Right forelimb (tissue), 1 donor: ENCODE measurements around the gene ADRA2B.
"Not testable (repeated sequence)": the region's sequence is repeated elsewhere in the genome, so short reads cannot be mapped to it uniquely, and the experiment has no call there.

Source experiments
- DNase-seq: peaks from one replicate; pipeline ENCODE4 v3.0.0-alpha.2; 2018

Gene ADRA2B

GRCh38 chr2:96085541-96086355 lies 30.6 kb downstream of the ADRA2B start:
- DNase-seq: no peak

DNA sequence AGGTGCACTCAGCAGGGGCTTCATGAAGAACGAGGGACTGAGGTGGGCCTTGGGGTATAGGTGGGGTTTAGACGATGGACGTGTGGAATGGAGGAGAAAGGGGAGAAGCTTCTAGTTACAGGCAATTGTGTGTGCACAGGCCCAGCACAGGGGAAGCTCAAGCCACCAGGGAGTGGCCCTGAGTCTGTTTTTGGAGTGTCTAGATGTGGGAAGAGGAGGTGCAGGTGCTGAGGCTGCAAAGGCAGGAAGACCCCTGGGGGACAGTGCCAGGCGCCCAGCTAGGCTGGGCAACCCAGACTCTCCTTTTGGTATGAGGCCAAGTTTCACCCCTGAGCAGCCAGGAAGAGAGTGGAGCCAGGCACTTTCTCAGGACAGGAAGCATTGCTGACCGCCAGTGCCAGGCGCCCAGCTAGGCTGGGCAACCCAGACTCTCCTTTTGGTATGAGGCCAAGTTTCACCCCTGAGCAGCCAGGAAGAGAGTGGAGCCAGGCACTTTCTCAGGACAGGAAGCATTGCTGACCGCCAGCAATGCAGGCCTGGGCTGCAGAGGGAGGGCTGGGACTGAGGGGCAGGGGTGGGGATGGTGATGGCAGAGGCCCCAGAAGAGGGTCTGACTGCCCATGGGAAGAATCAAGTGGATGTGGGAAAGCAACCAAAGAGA lies 31.4 kb downstream of the ADRA2B start:
- not testable (repeated sequence) for DNase-seq

DNA sequence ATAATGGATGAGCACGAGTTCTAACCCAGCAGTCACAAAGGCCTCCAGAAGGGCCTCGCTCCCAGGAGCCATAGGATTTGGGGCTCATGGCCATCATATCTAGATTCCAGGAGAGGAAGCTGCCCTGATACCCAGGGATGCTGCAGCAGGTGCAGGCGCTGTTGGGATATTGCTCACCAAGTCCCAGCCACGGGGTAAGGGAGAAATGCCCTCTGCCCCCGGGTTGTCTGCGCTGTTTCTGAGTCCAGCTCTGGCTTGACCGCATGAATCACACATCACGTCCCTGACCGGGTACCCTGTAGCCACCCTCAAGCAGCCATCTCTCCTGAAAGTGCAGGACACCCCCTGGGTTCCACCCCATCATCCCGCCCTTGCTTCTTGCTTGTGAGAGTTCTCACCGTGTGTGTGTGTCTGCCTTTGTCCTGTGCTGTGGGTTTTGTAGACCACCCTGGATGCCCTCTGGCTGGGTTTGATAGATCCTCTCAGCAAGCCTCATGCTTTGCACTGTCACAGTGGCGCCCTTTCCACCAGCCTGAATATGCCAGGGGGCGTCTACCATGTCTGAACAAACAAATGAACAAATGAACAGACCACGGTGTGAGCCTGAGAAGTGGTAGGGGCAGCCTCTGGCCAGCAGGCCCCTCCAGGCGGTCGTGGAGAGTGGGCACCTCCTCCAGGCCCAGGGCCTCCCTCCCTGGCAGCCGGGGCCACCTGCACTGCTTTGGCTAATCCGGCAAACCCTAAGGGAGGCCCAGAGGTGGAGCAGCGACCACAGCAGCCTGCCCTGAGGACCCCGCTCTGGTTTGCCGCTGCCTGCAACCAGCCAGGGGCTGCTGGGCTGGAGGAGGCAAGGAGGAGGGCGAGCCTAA lies 32.1 kb downstream of the ADRA2B start:
- DNase-seq: no peak

DNA sequence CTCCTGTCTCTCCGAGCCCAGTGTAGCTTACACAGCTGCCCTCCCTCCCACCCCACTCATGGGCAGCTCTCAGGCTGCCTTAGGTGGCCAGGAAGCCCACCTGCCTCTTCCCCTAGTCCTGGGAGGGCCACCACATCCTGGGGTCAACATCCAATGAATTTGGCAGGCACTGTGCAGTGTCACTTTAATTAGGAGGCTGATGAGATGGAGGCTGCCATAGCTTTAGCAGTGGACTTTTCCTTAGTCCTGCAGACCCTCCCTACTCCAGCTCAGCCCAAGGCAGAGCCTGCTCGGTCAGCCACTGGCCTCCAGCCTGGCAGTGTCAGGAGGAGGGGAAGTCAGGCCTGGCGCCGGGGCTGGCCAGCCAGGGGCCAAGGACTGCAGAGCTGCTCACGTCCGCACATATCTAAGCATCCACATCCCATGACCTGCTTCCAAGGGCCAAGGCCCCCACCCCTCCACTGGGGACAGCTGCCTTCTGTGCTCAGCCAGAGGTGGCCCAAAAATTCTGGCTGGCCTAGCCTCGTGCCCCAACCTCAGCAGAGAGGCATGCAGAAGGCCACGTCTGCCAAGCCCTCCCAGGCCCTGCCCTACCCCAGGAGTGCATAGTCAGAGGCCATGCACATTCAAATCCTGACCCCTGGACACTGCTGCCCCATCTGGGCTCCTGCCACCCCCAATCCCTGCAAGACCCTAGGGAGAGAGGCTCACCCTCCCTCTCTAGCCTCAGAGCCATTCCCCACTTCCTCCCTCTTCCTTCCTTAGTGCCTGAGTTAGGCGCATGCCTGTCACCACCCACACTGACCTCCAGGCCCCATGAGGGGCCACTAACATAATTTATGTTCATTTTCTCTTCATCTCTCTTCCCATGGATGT lies 33.1 kb downstream of the ADRA2B start:
- DNase-seq: no peak

- no peak for DNase-seq
These were observed 33.9 kb downstream of the ADRA2B start for GRCh38 chr2:96082211-96083063.

DNA sequence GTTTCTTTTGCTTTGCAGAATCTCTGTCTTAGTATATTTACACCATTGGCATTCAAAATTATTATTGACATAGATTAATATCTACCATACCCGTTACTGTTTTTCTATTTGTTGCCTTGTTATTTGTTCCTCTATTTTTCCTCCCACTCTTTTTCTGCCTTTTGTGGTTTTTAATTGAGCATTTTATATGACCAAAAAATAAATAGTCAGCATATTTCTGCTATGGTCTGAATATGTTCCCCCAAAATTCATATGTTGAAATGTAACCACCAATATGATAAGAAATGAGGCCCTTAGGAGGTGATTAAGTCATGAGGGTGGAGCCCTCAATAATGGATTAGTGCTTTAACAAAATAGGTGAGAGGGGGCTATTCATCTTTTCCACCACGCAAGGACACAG lies 35.3 kb downstream of the ADRA2B start:
- DNase-seq: no peak

DNA sequence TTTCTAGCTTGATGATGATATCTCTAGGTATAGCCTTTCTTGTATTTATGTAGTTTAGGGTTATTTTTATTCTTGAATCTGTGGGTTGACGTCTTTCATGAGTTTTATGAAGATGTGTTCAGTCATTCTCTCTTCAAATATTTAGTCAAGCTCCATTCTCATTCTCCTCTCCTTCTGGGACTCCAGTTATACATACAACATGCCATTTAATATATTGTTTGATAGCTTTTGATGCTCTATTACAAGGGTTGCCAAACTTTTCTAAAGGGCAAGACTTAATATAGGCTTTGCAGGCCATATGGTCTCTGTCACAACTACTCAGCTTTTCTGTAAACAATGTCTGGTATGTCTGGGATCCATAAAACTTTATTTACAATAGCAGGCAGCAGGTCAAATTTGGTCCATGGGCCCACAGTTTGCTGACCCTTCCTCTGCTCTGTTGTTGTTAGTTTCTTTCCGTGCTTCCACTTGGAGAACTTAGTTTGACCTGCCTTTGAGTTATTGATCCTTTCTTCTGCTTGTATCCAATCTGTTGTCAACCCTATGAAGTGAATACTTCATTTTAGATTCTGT lies 41.1 kb downstream of the ADRA2B start:
- DNase-seq: no peak

DNA sequence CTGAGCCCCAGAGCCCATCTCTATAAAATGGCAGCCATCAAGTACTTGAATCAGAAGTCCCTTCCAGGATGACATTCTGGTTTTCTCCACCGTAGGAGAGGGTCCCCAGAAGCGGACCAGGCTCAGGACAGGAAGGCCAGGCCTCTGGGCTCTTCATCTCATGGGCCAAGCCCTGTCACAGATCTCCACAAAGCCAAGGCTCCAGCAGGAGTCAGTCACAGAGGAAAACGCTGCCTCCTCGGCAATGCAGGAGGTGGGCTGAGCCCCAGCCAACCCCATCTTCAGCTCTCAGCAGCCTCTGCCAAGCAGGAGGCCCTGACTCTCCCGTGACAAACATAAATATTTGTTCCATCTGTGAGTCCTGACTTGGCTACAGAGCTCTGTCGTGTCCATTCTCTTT lies 42.2 kb downstream of the ADRA2B start:
- DNase-seq: no peak

DNA sequence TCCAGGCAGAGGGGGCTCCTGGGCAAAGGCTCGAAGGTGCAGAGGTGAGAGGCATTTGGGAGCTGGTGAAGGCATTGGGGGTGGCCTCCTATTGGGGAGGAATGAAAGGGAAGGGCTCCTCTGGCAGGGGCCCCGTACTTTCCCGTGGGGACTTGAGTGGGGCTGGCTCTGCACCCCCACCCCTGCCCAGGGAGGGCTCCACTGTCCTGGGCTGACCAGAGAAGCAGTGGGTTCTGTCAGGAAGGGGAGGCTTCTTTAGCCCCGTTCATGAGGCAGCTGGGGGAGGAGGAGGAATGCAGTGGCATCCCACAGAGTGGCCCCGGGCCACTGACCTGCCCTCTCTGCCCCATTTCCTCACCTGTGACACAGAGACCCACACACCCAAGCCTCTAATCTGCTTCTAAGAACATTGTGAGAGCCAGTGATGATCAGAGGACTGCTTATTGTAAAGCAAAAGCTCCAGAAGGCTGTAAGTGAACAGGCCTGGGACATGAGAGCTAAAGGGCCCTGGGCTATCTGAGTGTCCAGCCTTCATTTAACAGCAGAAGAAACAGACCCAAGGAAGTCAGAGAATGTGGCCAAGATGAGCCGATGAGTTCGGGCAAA lies 43.1 kb downstream of the ADRA2B start:
- no peak for DNase-seq

DNA sequence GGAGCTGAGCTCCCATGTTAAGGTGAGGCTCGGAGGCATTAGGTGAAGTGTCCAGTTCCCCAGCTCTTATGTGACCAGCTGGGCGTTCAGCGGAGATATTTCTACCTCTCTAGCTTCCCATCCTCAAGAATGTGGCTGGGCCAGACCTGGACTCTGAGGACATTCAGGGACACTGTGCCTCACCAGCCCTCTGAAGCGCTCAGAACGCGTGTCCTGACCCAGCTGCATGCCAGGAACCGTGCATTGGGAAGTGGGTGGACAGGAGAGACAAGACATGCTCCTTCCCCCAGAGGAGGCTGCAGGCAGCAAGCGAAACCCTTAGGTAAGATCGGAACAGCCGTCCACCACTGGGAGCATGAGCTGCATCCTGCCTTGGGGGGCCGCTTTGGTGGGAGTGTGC lies 43.6 kb downstream of the ADRA2B start:
- no peak for DNase-seq

DNA sequence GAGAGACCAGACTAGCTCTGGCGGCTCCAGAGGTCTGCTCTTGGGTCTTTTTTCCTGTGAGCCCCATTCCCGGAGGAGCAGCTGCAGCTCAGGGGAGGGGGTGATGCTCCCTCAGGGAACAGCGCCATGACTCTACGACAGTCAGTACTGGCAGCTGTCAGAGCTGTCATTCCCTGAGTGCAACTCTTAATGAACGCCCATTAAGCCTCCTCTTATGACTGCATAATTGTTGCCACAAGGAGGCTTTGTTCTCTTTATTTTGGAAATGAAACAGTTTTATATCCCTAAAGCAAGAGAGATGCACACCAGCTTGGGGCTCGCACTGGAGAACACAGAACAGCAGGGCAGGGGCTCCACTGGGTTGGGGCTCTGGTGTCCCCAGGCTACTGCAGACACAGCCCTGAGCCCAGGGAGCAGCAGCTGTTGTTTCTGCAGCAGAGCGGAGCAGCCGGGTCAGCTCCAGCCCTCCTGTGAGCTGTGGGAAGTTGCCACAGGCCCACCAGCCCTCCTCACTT lies 44.3 kb downstream of the ADRA2B start:
- not testable (repeated sequence) for DNase-seq

GRCh38 chr2:96071087-96071976 lies 45.0 kb downstream of the ADRA2B start:
- not testable (repeated sequence) for DNase-seq

DNA sequence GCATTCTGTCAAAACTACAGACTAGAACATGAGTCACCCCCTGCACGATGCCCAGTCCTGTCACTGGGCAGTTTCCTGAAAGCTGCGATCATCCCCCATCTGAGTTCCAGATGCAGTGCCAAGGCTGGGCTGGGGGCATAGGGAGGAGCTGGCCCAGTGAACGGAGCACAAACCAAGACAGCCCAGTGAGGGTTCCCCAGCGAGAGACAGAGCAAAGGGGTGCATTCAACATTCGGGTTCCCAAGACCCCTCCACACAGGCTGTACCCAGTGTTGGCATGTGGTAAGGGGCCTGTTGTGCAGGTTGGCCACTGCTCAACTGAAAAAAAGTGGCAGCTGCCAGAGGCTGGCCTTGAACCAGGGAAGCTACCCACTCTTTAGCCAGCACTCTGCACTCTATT lies 46.0 kb downstream of the ADRA2B start:
- DNase-seq: not testable (repeated sequence)

GRCh38 chr2:96069878-96070277 lies 46.5 kb downstream of the ADRA2B start:
- DNase-seq: not testable (repeated sequence)

- not testable (repeated sequence) for DNase-seq
These were observed 48.3 kb downstream of the ADRA2B start for GRCh38 chr2:96067902-96068581.

GRCh38 chr2:96067098-96067660 lies 49.2 kb downstream of the ADRA2B start:
- DNase-seq: not testable (repeated sequence)

DNA sequence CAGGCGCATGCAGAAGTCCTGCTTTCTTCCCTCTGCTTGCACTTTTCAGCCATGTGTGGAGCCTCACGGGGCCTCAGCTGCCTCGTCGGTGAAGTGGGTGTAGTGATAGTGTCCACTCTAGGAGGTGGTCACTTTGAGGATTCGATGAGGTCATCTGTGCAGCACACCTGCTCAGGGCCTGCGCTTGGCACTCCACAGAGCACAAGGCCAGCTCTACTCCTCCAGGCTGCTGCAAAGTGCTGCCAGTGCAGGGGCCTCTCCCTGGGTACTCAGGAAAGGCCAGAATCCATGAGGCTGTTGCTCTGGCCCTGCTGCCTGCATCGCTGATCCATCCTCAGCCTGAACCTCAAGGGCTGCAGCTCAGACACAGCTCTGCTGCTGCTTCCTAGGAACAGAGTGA lies 49.9 kb downstream of the ADRA2B start:
- DNase-seq: not testable (repeated sequence)

DNA sequence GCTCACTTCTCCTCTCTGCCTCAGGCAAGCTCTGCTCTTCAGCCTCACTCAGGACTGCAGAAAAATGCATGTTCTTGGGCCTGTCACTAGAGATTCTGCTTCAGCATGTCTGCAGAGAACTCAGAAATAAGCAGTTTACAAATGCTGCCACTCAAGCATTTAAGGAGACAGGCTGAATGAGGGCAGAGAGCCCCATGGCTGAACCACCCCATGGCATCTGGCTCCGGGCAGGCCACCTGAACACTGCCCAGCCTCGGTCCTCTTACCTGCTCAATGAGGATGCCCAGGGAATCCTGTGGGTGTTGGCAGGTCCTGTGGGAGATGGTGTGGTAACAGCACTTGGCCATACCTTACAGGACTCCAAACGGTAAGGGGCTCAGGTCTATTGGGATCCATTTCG lies 50.4 kb downstream of the ADRA2B start:
- not testable (repeated sequence) for DNase-seq
